Kidney (tissue), 14 donors: ENCODE results near the gene KCNK15. TPM values are rescaled to one million over a fixed set of nuclear protein-coding genes. Genes with fewer than 3 reads are reported as not detected.

ENCODE experiments used
- DNase-seq, 5 donors: peaks; one replicate each; pipeline ENCODE4 v3.0.0-alpha.2; 2013 to 2020
- FAIRE-seq: peaks from 2 replicates; lab custom pipeline; 2012; peaks lifted over from hg19 to GRCh38; lab: Jason Lieb, UNC
- H3K27ac ChIP-seq, 2 donors: one replicate each; pipeline ENCODE4 v1.7.0; 2013; ENCODE audit warnings: low read depth in 2 of 2, low read length in 2 of 2, inconsistent platforms in 1 of 2
- H3K27me3 ChIP-seq: one replicate; pipeline ENCODE4 v1.7.1; 2013; ENCODE audit warnings: low read length, inconsistent platforms; ENCODE audit not compliant: control insufficient read depth, insufficient read depth
- H3K36me3 ChIP-seq, 3 donors: one replicate each; pipeline versions ENCODE4 v1.7.0 to v1.7.1; 2013; ENCODE audit warnings: low read length in 3 of 3, control low read depth in 1 of 3, inconsistent platforms in 1 of 3; ENCODE audit not compliant: insufficient read depth in 3 of 3, control insufficient read depth in 2 of 3
- H3K4me1 ChIP-seq, 3 donors: one replicate each; pipeline versions ENCODE4 v1.7.0 to v1.7.1; 2013; ENCODE audit warnings: low read length in 3 of 3, inconsistent platforms in 1 of 3, low read depth in 1 of 3; ENCODE audit not compliant: control insufficient read depth in 2 of 3, insufficient read depth in 2 of 3
- H3K4me3 ChIP-seq, 3 donors: one replicate each; pipeline versions ENCODE4 v1.7.0 to v1.8.1; 2013; ENCODE audit warnings: low read length in 3 of 3, control low read depth in 1 of 3, inconsistent platforms in 1 of 3
- H3K9ac ChIP-seq, 3 donors: one replicate each; pipeline versions ENCODE4 v1.7.0 to v1.7.1; 2013; ENCODE audit warnings: low read length in 3 of 3, control low read depth in 1 of 3, inconsistent platforms in 1 of 3
- H3K9me3 ChIP-seq, 3 donors: one replicate each; pipeline versions ENCODE4 v1.7.0 to v1.7.1; 2013; ENCODE audit warnings: low read length in 3 of 3, control low read depth in 1 of 3, inconsistent platforms in 1 of 3; ENCODE audit not compliant: control insufficient read depth in 2 of 3, insufficient read depth in 1 of 3
- CTCF ChIP-seq: IDR thresholded peaks from 3 replicates; pipeline ENCODE4 v1.5.1; 2012; ENCODE audit warnings: mild to moderate bottlenecking, moderate library complexity, borderline replicate concordance; ENCODE audit not compliant: insufficient read depth; ENCODE audit errors: extremely low read depth
- intact Hi-C: fragments of 100-400 bp; cut with DNase I; formaldehyde crosslinking; loops from one replicate; pipeline ENCODE4 v1.11.1; 2022
- polyA plus RNA-seq: library from polyadenylated mRNA; stranded (reverse); fragments of 350-450 nt; fragmentation: Illumina TruSeq; extraction: RNeasy Lipid Tissue Mini Kit (QIAGEN cat#74804); gene quantifications from one replicate; pipeline ENCODE4 v1.2.3, GENCODE V29; 2014; ENCODE audit warnings: low read depth, low replicate concordance; ENCODE audit not compliant: insufficient read depth
- total RNA-seq: library from RNA; stranded (reverse); fragmentation: NEBNext Ultra II Directional; extraction: Animal tissue kit (Norgen Biotek cat#: 25700); gene quantifications from one replicate; pipeline ENCODE4 v1.2.1, GENCODE V29; 2021
- donor health status: control.
- donor health status: control.
- donor health status: control.
- donor health status: control.
- donor health status: control.
- donor health status: DM: yes; HTN: yes; CAD: no.
- donor health status: Normal renal cell carcinoma (clear cell type).

The KCNK15 gene
- total and polyA plus RNA-seq, 2 donors from 2014 or later: 0.62 to 11.7 TPM

- Histone ChIP-seq H3K9ac (no peak overlapping the region), H3K4me1 (no peaks in the 10 kb centered on the region), H3K9me3 (no peaks in the 10 kb centered on the region), H3K27ac (no peak overlapping the region), H3K27me3 (no peaks in the 10 kb centered on the region), H3K36me3 (no peaks in the 10 kb centered on the region), H3K4me3 (no peak overlapping the region)
- FAIRE-seq (no peak), DNase-seq (no peak)
- TF ChIP-seq CTCF: no peak
- intact Hi-C loops: no loop called here
These were observed 47.1 kb downstream of the KCNK15 start for GRCh38 chr20:44792796-44793195.

- intact Hi-C loops: no loop called here
- FAIRE-seq: no peak
- H3K36me3 ChIP-seq: no peaks in the 10 kb centered on the region
- H3K4me1 ChIP-seq: no peaks in the 10 kb centered on the region
- H3K4me3 ChIP-seq: no peak overlapping the region
- no peak overlapping the region for H3K9ac ChIP-seq
- no peak overlapping the region for H3K27ac ChIP-seq
- no peaks in the 10 kb centered on the region for H3K9me3 ChIP-seq
- no peak for DNase-seq
- no peaks in the 10 kb centered on the region for H3K27me3 ChIP-seq
- no peak for TF ChIP-seq CTCF
These were observed 50.2 kb downstream of the KCNK15 start for GRCh38 chr20:44795836-44796235.

- TF ChIP-seq CTCF: no peak
- H3K4me3 ChIP-seq: no peak overlapping the region
- H3K27ac ChIP-seq: no peak overlapping the region
- no peak for FAIRE-seq
- H3K4me1 ChIP-seq: no peaks in the 10 kb centered on the region
- H3K36me3 ChIP-seq: no peaks in the 10 kb centered on the region
- no peaks in the 10 kb centered on the region for H3K27me3 ChIP-seq
- intact Hi-C loops: no loop called here
- no peak for DNase-seq
- no peak overlapping the region for H3K9ac ChIP-seq
- no peaks in the 10 kb centered on the region for H3K9me3 ChIP-seq
These were observed 50.6 kb downstream of the KCNK15 start for GRCh38 chr20:44796311-44796710.
